ENCODE results near the gene CACNA1E.

Gene CACNA1E

DNA sequence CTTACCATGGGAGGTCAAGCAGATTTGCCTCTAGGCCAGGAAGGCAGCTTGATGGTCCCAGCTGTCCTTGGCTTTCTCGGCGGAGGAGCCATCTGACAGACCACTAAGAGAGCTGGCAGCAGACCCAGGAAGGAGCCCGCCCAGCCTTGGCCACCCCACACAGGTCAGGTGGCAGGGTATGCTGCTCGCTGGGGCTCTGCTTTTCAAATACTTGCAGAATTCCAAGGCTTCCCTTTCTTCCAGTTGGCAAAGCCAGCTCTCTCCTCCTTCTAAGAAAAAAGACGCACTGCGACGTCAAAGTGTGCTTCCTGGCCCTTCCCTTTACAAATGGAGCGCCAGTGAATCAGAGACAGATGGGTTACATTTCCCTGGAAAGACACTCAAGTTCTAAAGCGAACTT, 229.4 kb downstream of the CACNA1E start:
- no peak for DNase-seq

DNA sequence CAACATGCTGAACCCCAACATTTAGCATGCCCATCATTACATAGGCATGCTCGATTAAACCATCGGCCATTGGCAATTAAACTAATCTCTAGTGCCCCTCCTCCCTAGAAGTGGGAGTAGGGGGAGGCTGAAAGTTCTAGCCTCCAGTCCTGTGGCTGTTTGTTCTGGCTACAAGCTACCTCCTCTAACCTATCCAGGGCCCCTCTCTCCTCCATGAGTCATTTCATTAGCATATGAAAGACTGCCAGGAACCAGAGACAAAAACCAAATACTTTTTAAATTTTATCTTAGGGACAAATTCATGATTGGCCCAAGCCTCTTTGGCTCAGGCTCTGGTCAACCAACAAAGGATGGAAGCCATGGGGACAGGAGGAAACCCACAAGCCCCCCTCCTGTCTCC, 231.1 kb downstream of the CACNA1E start:
- DNase-seq: no peak

- no peak for DNase-seq
These were observed 234.7 kb downstream of the CACNA1E start for GRCh38 chr1:181718034-181718433.

GRCh38 chr1:181726320-181727012, 243.1 kb downstream of the CACNA1E start:
- no peak for DNase-seq

- DNase-seq: no peak
These were observed 247.3 kb downstream of the CACNA1E start for GRCh38 chr1:181730606-181731005.

GRCh38 chr1:181732218-181732990, 249.1 kb downstream of the CACNA1E start:
- no peak for DNase-seq

DNA sequence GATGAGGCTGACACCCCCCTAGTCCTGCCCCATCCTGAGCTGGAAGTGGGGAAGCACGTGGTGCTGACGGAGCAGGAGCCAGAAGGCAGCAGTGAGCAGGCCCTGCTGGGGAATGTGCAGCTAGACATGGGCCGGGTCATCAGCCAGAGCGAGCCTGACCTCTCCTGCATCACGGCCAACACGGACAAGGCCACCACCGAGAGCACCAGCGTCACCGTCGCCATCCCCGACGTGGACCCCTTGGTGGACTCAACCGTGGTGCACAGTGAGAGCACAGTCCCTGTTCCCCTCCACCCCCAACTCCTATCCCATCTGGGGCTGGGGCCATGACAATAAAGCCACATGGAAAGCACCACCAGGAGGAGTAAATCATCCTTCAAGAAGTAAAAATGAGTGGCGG, 250.2 kb downstream of the CACNA1E start:
- no peak for DNase-seq

DNA sequence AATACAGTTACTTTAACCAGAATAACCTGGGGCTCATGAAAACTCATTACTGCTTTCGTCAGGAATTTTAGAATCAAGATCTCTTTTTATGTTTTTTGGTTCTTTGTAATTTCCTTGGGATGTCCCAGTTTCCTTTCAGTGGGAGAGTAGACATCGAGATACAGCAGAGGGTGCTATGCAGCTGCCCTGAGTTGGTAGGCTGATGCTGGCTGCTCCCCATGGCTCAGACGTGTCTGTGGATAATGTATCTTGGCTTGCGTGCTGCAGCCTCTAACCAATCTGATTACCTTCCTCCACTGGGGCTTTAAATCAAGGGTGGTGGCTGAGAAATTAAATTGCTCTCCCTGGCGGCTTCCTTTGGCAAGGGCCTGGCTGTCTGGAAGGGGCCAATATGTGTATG, 253.7 kb downstream of the CACNA1E start:
- no peak for DNase-seq

DNA sequence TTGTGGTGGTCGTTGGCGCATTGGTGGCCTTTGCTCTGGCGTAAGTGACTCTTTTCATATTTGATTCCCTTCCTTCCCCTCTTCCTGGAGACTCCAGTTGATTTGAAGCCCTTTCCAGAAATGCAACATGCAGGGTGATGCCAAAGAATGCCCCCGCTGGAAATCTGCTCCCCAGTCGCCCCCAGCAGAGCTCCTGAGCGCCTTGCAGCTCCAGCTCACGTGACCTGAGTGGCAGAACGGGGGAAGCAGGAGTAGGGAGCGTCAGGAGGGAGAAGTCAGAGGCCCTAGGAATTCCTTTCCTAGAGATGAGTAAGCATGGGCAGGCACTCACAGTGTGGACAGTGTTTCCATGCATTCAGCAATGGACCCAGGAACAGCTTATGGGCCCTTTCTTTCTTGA, 255.9 kb downstream of the CACNA1E start:
- DNase-seq: no peak

- no peak for DNase-seq
These were observed 259.1 kb downstream of the CACNA1E start for GRCh38 chr1:181742426-181742825.

- DNase-seq: no peak
These were observed 260.6 kb downstream of the CACNA1E start for GRCh38 chr1:181743878-181744312.

- DNase-seq: no peak
These were observed 262.9 kb downstream of the CACNA1E start for GRCh38 chr1:181746224-181746623.

GRCh38 chr1:181748013-181748412, 264.7 kb downstream of the CACNA1E start:
- DNase-seq: no peak

GRCh38 chr1:181754103-181754502, 270.8 kb downstream of the CACNA1E start:
- no peak for DNase-seq

DNA sequence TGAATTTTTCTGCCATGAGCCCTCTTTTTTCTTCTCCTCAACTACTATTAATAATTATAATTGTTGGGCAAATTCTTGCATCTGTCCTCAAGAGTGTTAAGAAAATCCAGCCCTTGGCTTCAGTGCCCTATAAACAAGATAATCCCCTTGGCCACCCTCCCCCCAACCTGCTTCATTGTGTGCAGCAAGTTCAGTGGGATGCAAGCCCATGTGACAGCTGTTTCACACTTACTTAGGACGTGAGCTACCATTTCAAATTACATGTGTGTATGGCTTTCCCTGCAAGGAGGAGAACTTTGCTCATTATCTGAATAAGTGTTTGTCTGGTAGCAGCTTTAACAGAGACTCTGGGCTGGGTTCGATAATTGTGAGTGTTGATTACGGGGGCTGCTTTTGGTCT, 276.2 kb downstream of the CACNA1E start:
- no peak for DNase-seq

DNA sequence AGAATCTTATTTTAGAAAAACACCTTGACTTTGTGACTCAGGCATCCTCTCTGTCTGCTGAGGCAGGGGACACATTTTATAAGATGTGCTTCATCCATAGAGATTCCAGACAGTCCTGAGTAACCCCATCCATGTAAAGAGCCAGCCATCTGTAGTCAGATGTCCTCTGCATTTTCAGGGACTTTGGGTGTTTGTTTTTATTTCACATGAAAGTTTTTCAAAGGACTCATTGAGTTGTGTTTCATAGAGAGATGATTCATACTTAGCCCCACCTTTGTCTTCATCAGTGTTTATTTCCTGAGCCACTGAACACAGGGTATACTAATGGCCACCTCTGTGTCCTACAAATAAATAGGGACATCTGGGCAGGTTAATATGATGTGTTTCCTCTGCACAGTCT, 280.4 kb downstream of the CACNA1E start:
- no peak for DNase-seq

- no peak for DNase-seq
These were observed 282.2 kb downstream of the CACNA1E start for GRCh38 chr1:181765451-181766026.

DNA sequence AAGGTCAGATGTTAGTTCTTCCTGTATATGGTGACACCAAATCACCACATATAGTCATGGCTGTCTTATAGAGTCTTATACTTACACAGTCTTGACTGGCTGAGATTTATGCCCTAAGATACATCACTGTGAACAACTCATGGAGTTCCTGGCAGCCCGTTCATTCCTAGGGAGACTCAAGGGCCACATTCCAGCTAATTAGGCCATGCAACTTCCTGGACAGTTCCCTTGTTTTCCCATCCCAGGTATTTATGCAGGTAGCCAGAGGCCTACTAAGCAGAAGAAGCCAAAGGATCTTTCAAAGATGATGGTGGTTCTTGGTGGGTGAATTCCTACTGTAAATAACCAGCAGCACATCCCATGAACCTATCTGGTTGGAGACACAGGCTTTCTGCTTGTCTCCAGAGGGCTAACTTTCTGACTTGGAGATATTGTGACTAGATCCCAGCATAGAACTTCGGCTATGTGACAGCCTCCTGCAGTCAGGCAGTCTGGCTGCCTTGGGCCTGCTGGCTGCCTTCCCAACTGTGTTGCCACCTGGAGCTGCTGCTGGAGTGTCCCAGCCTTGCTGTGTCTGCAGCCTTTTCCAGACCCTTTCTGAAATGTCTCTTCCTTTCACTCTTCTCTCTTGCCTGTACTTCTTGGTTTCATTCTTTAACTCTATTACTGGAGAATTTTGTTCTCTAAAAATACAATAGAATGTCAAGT, 283.8 kb downstream of the CACNA1E start:
- no peak for DNase-seq

GRCh38 chr1:181768211-181768929, 285.1 kb downstream of the CACNA1E start:
- no peak for DNase-seq

GRCh38 chr1:181768930-181769280, 285.6 kb downstream of the CACNA1E start:
- DNase-seq: no peak

DNA sequence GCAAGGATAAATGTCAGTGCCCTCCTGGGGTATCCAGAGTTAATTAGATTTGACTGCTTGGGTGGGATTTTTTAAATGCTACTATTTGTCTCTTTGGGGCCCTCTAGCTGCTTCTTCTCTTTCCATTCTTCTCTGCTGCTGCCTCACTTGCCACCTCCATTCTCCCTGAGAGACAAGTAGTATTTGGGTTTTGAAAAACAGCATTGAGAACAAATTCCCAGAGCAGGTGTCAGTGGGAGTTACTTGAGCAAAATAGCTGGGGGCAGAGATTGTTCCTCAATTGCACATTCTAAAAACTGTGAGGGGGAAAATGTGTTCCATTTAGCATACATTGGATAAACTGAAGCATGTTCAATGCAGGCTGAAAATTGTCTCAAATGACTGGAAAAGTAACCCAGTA, 286.5 kb downstream of the CACNA1E start:
- DNase-seq: no peak

DNA sequence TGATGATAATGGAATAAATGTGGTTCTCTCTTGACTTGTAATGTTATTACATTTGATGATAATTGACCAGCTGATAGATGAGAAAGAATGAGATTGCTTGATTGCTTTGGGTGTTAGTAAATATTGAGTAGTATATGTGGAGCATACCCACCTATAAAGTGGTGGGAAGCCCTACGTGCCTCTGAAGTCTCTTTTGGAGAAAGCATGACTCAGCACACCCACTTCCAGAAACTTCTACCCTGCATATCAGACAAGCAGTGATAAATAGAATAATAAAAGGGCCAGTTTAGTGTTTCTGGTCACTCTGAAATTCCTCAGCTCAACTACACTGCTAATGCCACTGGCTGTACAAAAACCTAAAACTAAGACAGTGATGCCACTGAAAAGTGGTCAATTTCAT, 289.4 kb downstream of the CACNA1E start:
- no peak for DNase-seq

DNA sequence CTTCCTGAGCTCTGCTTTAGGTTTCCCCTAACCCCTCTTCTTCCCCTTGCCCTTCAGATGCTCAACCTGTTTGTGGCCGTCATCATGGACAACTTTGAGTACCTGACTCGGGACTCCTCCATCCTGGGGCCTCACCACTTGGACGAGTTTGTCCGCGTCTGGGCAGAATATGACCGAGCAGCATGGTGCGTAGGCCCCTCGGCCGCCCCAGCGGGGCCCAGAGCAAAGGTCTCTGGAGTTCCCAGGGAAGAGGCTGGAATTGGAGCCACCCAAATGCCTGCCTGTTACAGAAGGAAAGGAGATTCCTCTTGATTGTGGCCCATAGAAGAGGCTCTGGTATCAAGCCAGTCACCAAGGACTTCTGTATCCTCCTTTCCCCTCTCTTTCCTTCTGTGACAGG, 292.7 kb downstream of the CACNA1E start:
- DNase-seq: no peak
